Common myeloid progenitor, CD34-positive (primary cell): ENCODE results near the gene OTOF.

ENCODE experiments used
- CTCF ChIA-PET: fragments of 350-600 bp; sonication (Branson Sonifier 250); formaldehyde crosslinking; loops from one replicate; lab custom pipeline; 2021; ENCODE audit warnings: antibody characterized with exemption; lab: Charles Lee
- POLR2A ChIA-PET: fragments of 350-600 bp; sonication (Branson Sonifier 250); formaldehyde crosslinking; loops from one replicate; lab custom pipeline; 2021; ENCODE audit warnings: antibody characterized with exemption; lab: Charles Lee
- DNase-seq, 3 donors: peaks; one replicate each; pipeline versions ENCODE4 v3.0.0 to v3.0.0-alpha.2; 2013
- H3K27ac ChIP-seq, 2 experiments: 1 replicate in 1 of 2; 2 replicates in 1 of 2; pipeline ENCODE4 v1.7.0; 2013; ENCODE audit warnings: inconsistent platforms in 2 of 2, low read length in 2 of 2, mild to moderate bottlenecking in 2 of 2, low read depth in 1 of 2, moderate library complexity in 1 of 2; ENCODE audit not compliant: severe bottlenecking in 2 of 2, insufficient read depth in 1 of 2, poor library complexity in 1 of 2
- H3K27me3 ChIP-seq, 5 experiments: replicated peaks in 2 of 5; 1 replicate in 3 of 5; 2 replicates in 2 of 5; pipeline versions ENCODE4 v1.6.1 to v1.7.0; 2013; ENCODE audit warnings: low read length in 4 of 5, mild to moderate bottlenecking in 2 of 5, moderate library complexity in 2 of 5, inconsistent platforms in 1 of 5; ENCODE audit not compliant: insufficient read depth in 5 of 5, control insufficient read depth in 4 of 5
- H3K36me3 ChIP-seq, 4 experiments: 1 replicate in 2 of 4; 2 replicates in 2 of 4; pipeline versions ENCODE4 v1.6.1 to v1.7.0; 2013; ENCODE audit warnings: low read length in 3 of 4, control low read depth in 1 of 4, mild to moderate bottlenecking in 1 of 4; ENCODE audit not compliant: control insufficient read depth in 4 of 4, insufficient read depth in 4 of 4
- H3K4me1 ChIP-seq, 4 experiments: 1 replicate in 3 of 4; 2 replicates in 1 of 4; pipeline versions ENCODE4 v1.6.1 to v1.7.1; 2013; ENCODE audit warnings: low read length in 3 of 4, mild to moderate bottlenecking in 3 of 4, control low read depth in 1 of 4, inconsistent platforms in 1 of 4, moderate library complexity in 1 of 4; ENCODE audit not compliant: control insufficient read depth in 4 of 4, insufficient read depth in 4 of 4; ENCODE audit errors: control extremely low read depth in 1 of 4
- H3K4me3 ChIP-seq, 7 experiments: 1 replicate in 4 of 7; 2 replicates in 3 of 7; pipeline versions ENCODE4 v1.5.1 to v1.7.0; 2013; ENCODE audit warnings: mild to moderate bottlenecking in 7 of 7, low read length in 6 of 7, moderate library complexity in 6 of 7, inconsistent platforms in 2 of 7, low read depth in 2 of 7, control low read depth in 1 of 7; ENCODE audit not compliant: insufficient read depth in 4 of 7, control insufficient read depth in 1 of 7; ENCODE audit errors: extremely low read depth in 1 of 7
- H3K9me3 ChIP-seq, 5 experiments: 1 replicate in 4 of 5; 2 replicates in 1 of 5; pipeline versions ENCODE4 v1.6.1 to v1.7.1; 2013; ENCODE audit warnings: low read length in 4 of 5, mild to moderate bottlenecking in 2 of 5, inconsistent platforms in 1 of 5, low read depth in 1 of 5, moderate library complexity in 1 of 5; ENCODE audit not compliant: control insufficient read depth in 4 of 5, insufficient read depth in 2 of 5; ENCODE audit errors: control extremely low read depth in 1 of 5
- WGBS: methylation state at CpG from one replicate; pipeline ENCODE4 v1.1.5; 2013; ENCODE audit not compliant: insufficient coverage; 5-methylcytosine and 5-hydroxymethylcytosine counted together

OTOF gene

GRCh38 chr2:26487192-26487591, 9.3 kb upstream of the OTOF start:
- Histone ChIP-seq H3K27ac (no peak overlapping the region), H3K4me3 (no peak overlapping the region), H3K27me3 (peaks cover 0 to 3% (median 0%) of the 10 kb centered on the region in 5 experiments), H3K36me3 (no peaks in the 10 kb centered on the region), H3K4me1 (no peaks in the 10 kb centered on the region), H3K9me3 (no peaks in the 10 kb centered on the region)
- ChIA-PET CTCF (interaction anchor here (1.4 to 1.7 kb wide), 2 partner anchors 15 to 17 kb away, joined by 4 to 7 read pairs; no protein-coding TSS in a partner anchor), POLR2A (no interaction called here)
- 82% methylated on average over 4 of the region's 5 CpGs for WGBS
- DNase-seq, result no peak

DNA sequence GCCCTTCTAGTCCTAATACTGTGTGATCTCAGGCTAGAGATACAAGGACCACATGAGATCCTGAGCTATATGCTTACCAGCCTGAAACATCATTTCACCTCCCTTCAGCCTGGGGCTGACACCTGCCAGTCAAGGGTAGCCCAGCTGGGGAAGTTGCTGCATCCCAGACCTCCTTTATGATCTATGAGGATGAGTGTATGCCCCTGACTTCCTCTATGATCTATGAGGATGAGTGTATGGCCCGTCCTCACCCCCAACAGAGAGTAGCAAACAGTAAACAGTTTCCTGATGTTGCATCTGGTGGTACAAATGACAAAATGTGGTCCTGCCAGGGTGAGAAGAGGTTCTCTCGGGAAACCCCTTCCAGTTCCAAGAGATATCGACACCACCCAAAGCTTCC, 8.9 kb upstream of the OTOF start:
- no peak overlapping the region for H3K4me3 ChIP-seq
- no peaks in the 10 kb centered on the region for H3K36me3 ChIP-seq
- WGBS, result 96% methylated on average over 3 of the region's 3 CpGs
- H3K4me1 ChIP-seq, result no peaks in the 10 kb centered on the region
- CTCF ChIA-PET, result interaction anchor here (1.4 to 1.7 kb wide), 2 partner anchors 16 to 17 kb away, joined by 4 to 7 read pairs; no protein-coding TSS in a partner anchor
- no peak overlapping the region for H3K27ac ChIP-seq
- DNase-seq, result no peak
- H3K9me3 ChIP-seq, result no peaks in the 10 kb centered on the region
- POLR2A ChIA-PET, result no interaction called here
- H3K27me3 ChIP-seq, result peaks cover 0 to 3% (median 0%) of the 10 kb centered on the region in 5 experiments

DNA sequence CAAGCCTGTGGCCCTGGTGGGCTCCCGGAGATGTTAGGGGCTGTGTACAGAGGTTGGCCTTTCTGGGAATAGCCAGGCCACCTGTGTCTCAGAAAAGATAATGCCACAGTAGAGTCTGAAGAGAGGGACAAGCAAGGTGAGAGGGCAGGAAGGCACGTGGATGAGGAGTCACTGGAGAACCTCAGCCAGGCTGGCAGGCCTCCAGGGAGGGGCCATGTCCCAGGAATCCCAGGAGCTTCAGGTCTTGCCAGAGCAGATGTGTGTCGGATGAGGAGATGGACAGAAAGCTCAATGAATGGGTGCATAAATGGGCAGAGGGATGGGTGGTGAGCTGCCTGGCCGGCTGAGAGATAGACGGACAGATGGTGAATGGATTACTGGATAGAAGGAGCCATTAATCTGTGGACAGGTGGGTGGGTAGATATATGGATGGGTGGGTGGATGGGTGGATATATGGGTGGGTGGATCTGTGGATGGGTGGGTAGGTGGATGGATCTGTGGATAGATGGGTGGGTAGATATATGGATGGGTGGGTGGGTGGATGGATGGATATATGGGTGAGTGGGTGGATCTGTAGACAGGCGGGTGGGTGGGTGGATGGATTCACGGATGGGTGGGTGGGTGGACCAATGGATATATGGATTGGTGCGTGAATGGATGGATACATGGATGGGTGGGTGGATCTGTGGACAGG, 7.9 kb upstream of the OTOF start:
- Histone ChIP-seq H3K4me1 (no peaks in the 10 kb centered on the region), H3K27me3 (peaks cover 0 to 1% (median 0%) of the 10 kb centered on the region in 5 experiments), H3K36me3 (no peaks in the 10 kb centered on the region), H3K27ac (no peak overlapping the region), H3K4me3 (no peak overlapping the region), H3K9me3 (no peaks in the 10 kb centered on the region)
- WGBS, result 77% methylated on average over 6 of the region's 8 CpGs
- POLR2A ChIA-PET, result no interaction called here
- CTCF ChIA-PET, result interaction anchor here (1.2 kb wide), 1 partner anchor 51 kb away, joined by 3 read pairs; no protein-coding TSS in a partner anchor
- no peak for DNase-seq

DNA sequence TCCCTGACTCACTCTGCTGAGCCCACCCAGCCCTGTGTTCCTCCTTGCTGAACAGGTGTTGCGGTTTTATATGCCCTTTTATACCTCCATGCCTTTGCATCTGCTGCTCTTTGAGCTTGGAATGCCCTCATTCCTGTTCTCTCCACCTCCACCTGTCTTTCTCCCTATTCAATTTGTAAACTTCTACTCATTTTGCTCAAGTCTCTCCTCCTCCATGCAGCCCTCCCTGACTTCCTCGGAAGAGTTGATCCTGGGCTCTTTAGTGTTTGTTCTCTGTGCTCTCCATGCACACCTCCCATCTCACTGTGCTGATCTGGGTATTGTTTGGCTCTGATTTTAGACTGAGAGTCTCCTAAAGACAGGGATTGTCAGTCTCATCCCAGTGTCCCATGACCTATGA, 7.2 kb upstream of the OTOF start:
- Histone ChIP-seq H3K27me3 (peaks cover 0 to 1% (median 0%) of the 10 kb centered on the region in 5 experiments), H3K9me3 (no peaks in the 10 kb centered on the region), H3K4me3 (no peak overlapping the region), H3K4me1 (no peaks in the 10 kb centered on the region), H3K27ac (no peak overlapping the region), H3K36me3 (no peaks in the 10 kb centered on the region)
- WGBS, result 100% methylated on average over 1 of the region's 2 CpGs
- ChIA-PET CTCF (interaction anchor here (1.2 kb wide), 1 partner anchor 50 kb away, joined by 3 read pairs; no protein-coding TSS in a partner anchor), POLR2A (interaction anchor here (0.8 kb wide), 1 partner anchor 11 kb away, joined by 3 read pairs; no protein-coding TSS in a partner anchor)
- no peak for DNase-seq

GRCh38 chr2:26484579-26484978, 6.7 kb upstream of the OTOF start:
- Histone ChIP-seq H3K4me3 (no peak overlapping the region), H3K4me1 (no peaks in the 10 kb centered on the region), H3K36me3 (no peaks in the 10 kb centered on the region), H3K9me3 (no peaks in the 10 kb centered on the region), H3K27me3 (peaks cover 0 to 1% (median 0%) of the 10 kb centered on the region in 5 experiments), H3K27ac (no peak overlapping the region)
- CTCF ChIA-PET, result interaction anchor here (1.2 kb wide), 1 partner anchor 50 kb away, joined by 3 read pairs; no protein-coding TSS in a partner anchor
- POLR2A ChIA-PET, result interaction anchor here (0.8 kb wide), 1 partner anchor 12 kb away, joined by 3 read pairs; no protein-coding TSS in a partner anchor
- WGBS, result 99% methylated on average over 4 of the region's 4 CpGs
- DNase-seq, result no peak

DNA sequence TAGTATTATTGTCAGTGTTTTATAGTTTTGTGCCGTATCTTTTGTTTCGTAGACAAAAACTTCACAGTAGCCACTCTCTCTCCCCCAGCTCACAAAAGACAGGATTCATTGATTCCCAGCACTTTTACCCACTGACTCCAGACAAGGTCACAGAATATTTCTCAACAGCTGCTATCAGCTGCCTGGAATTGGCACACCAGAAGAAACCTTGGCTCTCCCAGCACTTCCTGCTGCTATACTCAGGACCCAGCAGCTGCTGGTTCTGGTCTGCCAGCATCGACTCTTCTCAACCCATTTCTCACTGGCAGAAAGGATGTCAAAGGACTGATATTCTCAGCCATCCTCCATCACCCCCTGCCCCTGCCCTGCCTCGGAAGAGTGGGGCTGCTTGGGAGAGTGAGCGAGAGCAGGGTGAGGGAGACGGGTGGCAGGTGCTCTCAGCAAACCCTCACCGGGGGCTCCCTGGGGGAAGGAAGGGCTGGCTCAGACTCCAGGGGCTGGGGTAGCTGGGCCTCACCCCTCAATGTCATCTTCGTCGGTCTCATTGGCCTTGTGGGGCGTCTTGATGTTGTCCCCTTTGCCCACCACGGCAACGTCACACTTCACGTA, 6.1 kb upstream of the OTOF start:
- no peaks in the 10 kb centered on the region for H3K9me3 ChIP-seq
- POLR2A ChIA-PET, result no interaction called here
- H3K27ac ChIP-seq, result no peak overlapping the region
- CTCF ChIA-PET, result no interaction called here
- DNase-seq, result no peak
- no peaks in the 10 kb centered on the region for H3K36me3 ChIP-seq
- WGBS, result 93% methylated on average over 13 of the region's 13 CpGs
- no peaks in the 10 kb centered on the region for H3K4me1 ChIP-seq
- H3K4me3 ChIP-seq, result no peak overlapping the region
- H3K27me3 ChIP-seq, result peaks cover 0 to 1% (median 0%) of the 10 kb centered on the region in 5 experiments

DNA sequence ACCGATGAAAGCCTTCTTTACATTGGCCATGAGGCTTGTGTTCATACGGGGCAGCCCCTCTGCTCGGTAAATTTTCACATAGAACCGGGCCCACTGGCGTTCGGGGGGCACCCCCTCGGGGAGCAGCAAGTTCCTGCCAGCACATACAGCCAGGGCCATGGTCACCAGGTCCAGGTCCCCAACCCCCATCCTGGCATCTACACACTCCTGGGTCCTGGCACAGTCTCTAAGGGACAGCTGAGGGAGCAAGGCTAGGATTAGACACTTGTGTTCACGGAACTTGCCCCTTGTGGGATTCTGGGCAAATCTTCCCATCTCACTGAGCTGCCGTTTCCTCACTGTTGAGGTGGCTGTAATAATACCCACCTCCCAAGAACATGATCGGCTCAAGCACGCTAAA, 5.6 kb upstream of the OTOF start:
- Histone ChIP-seq H3K9me3 (no peaks in the 10 kb centered on the region), H3K4me3 (no peak overlapping the region), H3K36me3 (no peaks in the 10 kb centered on the region), H3K4me1 (no peaks in the 10 kb centered on the region), H3K27me3 (peaks cover 0 to 1% (median 0%) of the 10 kb centered on the region in 5 experiments), H3K27ac (no peak overlapping the region)
- WGBS, result 99% methylated on average over 10 of the region's 11 CpGs
- no peak for DNase-seq
- ChIA-PET CTCF (no interaction called here), POLR2A (no interaction called here)
